HEK293 (cell line): ENCODE data around the gene MNX1.

Experiments used
- CTCF ChIA-PET: fragments of 350-600 bp; formaldehyde crosslinking; extraction: SDS; loops from one replicate; lab custom pipeline; 2021; ENCODE audit warnings: antibody characterized with exemption; lab: Yijun Ruan, JAX
- POLR2A ChIA-PET: fragments of 300-600 bp; formaldehyde crosslinking; extraction: SDS; loops from one replicate; lab custom pipeline; 2020; ENCODE audit warnings: antibody characterized with exemption, inconsistent platforms; lab: Yijun Ruan, JAX
- H3K27ac ChIP-seq: fragments of 200-500 bp; sonication (Bioruptor generic); 2 replicates; pipeline ENCODE4 v1.5.1; 2014; ENCODE audit warnings: low read depth, low read length, control low read depth, inconsistent platforms; ENCODE audit errors: extremely low read depth
- H3K36me3 ChIP-seq, 2 experiments: fragments of 200-500 bp in 1 of 2; sonication (Bioruptor generic) in 1 of 2; 1 replicate in 1 of 2; 2 replicates in 1 of 2; pipeline ENCODE4 v1.5.1; 2014 to 2017; ENCODE audit warnings: inconsistent platforms in 2 of 2, low read length in 2 of 2; ENCODE audit not compliant: control insufficient read depth in 2 of 2, insufficient read depth in 1 of 2
- H3K4me1 ChIP-seq: fragments of 200-500 bp; sonication (Bioruptor generic); 2 replicates; pipeline ENCODE4 v1.5.1; 2014; ENCODE audit warnings: mild to moderate bottlenecking, low read length, inconsistent platforms; ENCODE audit not compliant: control insufficient read depth, insufficient read depth
- H3K4me3 ChIP-seq: 2 replicates; pipeline ENCODE4 v1.5.1; 2011; ENCODE audit warnings: low read depth, mild to moderate bottlenecking, control low read depth, low read length, moderate library complexity
- H3K9me3 ChIP-seq: fragments of 200-500 bp; sonication (Bioruptor generic); 2 replicates; pipeline ENCODE4 v1.5.1; 2014; ENCODE audit warnings: low read depth, low read length, inconsistent platforms; ENCODE audit not compliant: control insufficient read depth, insufficient read depth
- GLI2 ChIP-seq: fragments of 450-650 bp; formaldehyde crosslinking; IDR thresholded peaks from 2 replicates; pipeline ENCODE4; 2017; ENCODE audit warnings: missing biosample characterization, missing genetic modification characterization, low read depth, borderline replicate concordance
- GLIS1 ChIP-seq: fragments of 450-650 bp; formaldehyde crosslinking; IDR thresholded peaks from 2 replicates; pipeline ENCODE4 v1.5.1; 2016; ENCODE audit warnings: missing biosample characterization, missing genetic modification characterization
- IKZF3 ChIP-seq: fragments of 450-650 bp; IDR thresholded peaks from 2 replicates; pipeline ENCODE4 v1.5.0; 2018; ENCODE audit warnings: missing biosample characterization, mild to moderate bottlenecking, missing genetic modification characterization, moderate library complexity
- KLF7 ChIP-seq: fragments of 450-650 bp; formaldehyde crosslinking; IDR thresholded peaks from 2 replicates; pipeline ENCODE4 v1.5.1; 2016; ENCODE audit warnings: missing biosample characterization, missing genetic modification characterization, borderline replicate concordance
- OVOL3 ChIP-seq: fragments of 450-650 bp; formaldehyde crosslinking; IDR thresholded peaks from 2 replicates; pipeline ENCODE4 v1.5.1; 2016; ENCODE audit warnings: missing biosample characterization, missing genetic modification characterization
- SCRT2 ChIP-seq: fragments of 450-650 bp; formaldehyde crosslinking; IDR thresholded peaks from 2 replicates; pipeline ENCODE4 v1.5.1; 2016; ENCODE audit warnings: missing biosample characterization, missing genetic modification characterization
- ZBTB26 ChIP-seq: fragments of 450-650 bp; formaldehyde crosslinking; optimal IDR thresholded peaks from 2 replicates; pipeline ENCODE3; 2016; ENCODE audit warnings: missing biosample characterization, mild to moderate bottlenecking, missing genetic modification characterization
- ZEB2 ChIP-seq: fragments of 450-650 bp; formaldehyde crosslinking; IDR thresholded peaks from 2 replicates; pipeline ENCODE4 v1.5.1; 2016; ENCODE audit warnings: missing biosample characterization, missing genetic modification characterization
- ZIC2 ChIP-seq: fragments of 450-650 bp; formaldehyde crosslinking; IDR thresholded peaks from 2 replicates; pipeline ENCODE4 v1.5.1; 2016; ENCODE audit warnings: missing biosample characterization, missing genetic modification characterization
- ZNF10 ChIP-seq: fragments of 450-650 bp; formaldehyde crosslinking; IDR thresholded peaks from 2 replicates; pipeline ENCODE4 v1.5.1; 2017; ENCODE audit warnings: missing biosample characterization, missing genetic modification characterization
- ZNF112 ChIP-seq: fragments of 450-650 bp; formaldehyde crosslinking; IDR thresholded peaks from 2 replicates; pipeline ENCODE4 v1.5.0; 2017; ENCODE audit warnings: missing biosample characterization, missing genetic modification characterization
- ZNF114 ChIP-seq: fragments of 450-650 bp; formaldehyde crosslinking; IDR thresholded peaks from 2 replicates; pipeline ENCODE4 v1.5.0; 2017; ENCODE audit warnings: missing biosample characterization, missing genetic modification characterization
- ZNF121 ChIP-seq: fragments of 450-650 bp; formaldehyde crosslinking; IDR thresholded peaks from 2 replicates; pipeline ENCODE4 v1.5.1; 2016; ENCODE audit warnings: missing biosample characterization, missing genetic modification characterization
- ZNF133 ChIP-seq: fragments of 450-650 bp; formaldehyde crosslinking; IDR thresholded peaks from 2 replicates; pipeline ENCODE4 v1.5.1; 2016; ENCODE audit warnings: missing biosample characterization, missing genetic modification characterization
- ZNF214 ChIP-seq: fragments of 450-650 bp; formaldehyde crosslinking; IDR thresholded peaks from 2 replicates; pipeline ENCODE4 v1.5.1; 2017; ENCODE audit warnings: missing biosample characterization, mild to moderate bottlenecking, missing genetic modification characterization, borderline replicate concordance
- ZNF266 ChIP-seq: fragments of 450-650 bp; formaldehyde crosslinking; IDR thresholded peaks from 2 replicates; pipeline ENCODE4 v1.5.1; 2016; ENCODE audit warnings: missing biosample characterization, missing genetic modification characterization, low read depth
- ZNF354C ChIP-seq: fragments of 450-650 bp; formaldehyde crosslinking; IDR thresholded peaks from 2 replicates; pipeline ENCODE4 v1.5.1; 2016; ENCODE audit warnings: missing biosample characterization, missing genetic modification characterization, low read depth, borderline replicate concordance
- ZNF394 ChIP-seq: fragments of 450-650 bp; formaldehyde crosslinking; IDR thresholded peaks from 2 replicates; pipeline ENCODE4 v1.5.1; 2016; ENCODE audit warnings: missing biosample characterization, missing genetic modification characterization, mild to moderate bottlenecking, moderate library complexity, borderline replicate concordance
- ZNF426 ChIP-seq: fragments of 450-650 bp; formaldehyde crosslinking; IDR thresholded peaks from 2 replicates; pipeline ENCODE4 v1.5.1; 2017; ENCODE audit warnings: missing biosample characterization, missing genetic modification characterization, mild to moderate bottlenecking, inconsistent platforms, moderate library complexity
- ZNF521 ChIP-seq: fragments of 450-650 bp; formaldehyde crosslinking; IDR thresholded peaks from 2 replicates; pipeline ENCODE4 v1.5.1; 2017; ENCODE audit warnings: missing biosample characterization, mild to moderate bottlenecking, missing genetic modification characterization
- ZNF580 ChIP-seq: fragments of 450-650 bp; formaldehyde crosslinking; IDR thresholded peaks from 2 replicates; pipeline ENCODE4 v1.5.1; 2016; ENCODE audit warnings: missing biosample characterization, missing genetic modification characterization
- ZNF621 ChIP-seq: fragments of 450-650 bp; formaldehyde crosslinking; IDR thresholded peaks from 2 replicates; pipeline ENCODE4 v1.5.1; 2017; ENCODE audit warnings: missing biosample characterization, missing genetic modification characterization
- ZNF658 ChIP-seq: fragments of 450-650 bp; formaldehyde crosslinking; IDR thresholded peaks from 2 replicates; pipeline ENCODE4; 2016; ENCODE audit warnings: missing biosample characterization, missing genetic modification characterization
- TF ChIP-seq, protein P1 (sequence below): fragments of 450-650 bp; formaldehyde crosslinking; IDR thresholded peaks from 2 replicates; pipeline ENCODE4 v1.5.1; 2017; ENCODE audit warnings: missing biosample characterization, missing genetic modification characterization
- TF ChIP-seq, protein P2 (sequence below): fragments of 450-650 bp; formaldehyde crosslinking; IDR thresholded peaks from 2 replicates; pipeline ENCODE4 v1.5.1; 2016; ENCODE audit warnings: missing biosample characterization, missing genetic modification characterization
- TF ChIP-seq, protein P3 (sequence below): fragments of 450-650 bp; formaldehyde crosslinking; IDR thresholded peaks from 2 replicates; pipeline ENCODE4 v1.5.1; 2016; ENCODE audit warnings: missing biosample characterization, missing genetic modification characterization, borderline replicate concordance

MNX1 gene

DNA sequence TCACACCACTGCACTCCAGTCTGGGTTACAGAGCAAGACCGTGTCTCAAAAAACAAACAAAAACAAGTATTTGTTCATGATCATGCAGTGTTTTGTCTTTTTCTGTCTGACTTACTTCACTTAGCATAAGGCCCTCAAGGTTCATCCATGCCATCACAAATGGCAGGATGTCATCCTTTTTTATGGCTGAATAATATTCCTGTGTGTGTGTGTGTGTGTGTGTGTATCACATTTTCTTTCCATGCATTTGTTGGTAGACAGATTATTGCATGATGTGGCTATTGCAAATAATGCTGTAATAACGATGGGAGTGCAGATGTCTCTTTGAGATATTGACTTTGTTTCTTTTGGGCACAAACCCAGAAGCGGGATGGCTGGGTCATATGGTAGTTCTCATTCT lies 14.3 kb upstream of the MNX1 start (continued):
- TF ChIP-seq, protein P1, sequence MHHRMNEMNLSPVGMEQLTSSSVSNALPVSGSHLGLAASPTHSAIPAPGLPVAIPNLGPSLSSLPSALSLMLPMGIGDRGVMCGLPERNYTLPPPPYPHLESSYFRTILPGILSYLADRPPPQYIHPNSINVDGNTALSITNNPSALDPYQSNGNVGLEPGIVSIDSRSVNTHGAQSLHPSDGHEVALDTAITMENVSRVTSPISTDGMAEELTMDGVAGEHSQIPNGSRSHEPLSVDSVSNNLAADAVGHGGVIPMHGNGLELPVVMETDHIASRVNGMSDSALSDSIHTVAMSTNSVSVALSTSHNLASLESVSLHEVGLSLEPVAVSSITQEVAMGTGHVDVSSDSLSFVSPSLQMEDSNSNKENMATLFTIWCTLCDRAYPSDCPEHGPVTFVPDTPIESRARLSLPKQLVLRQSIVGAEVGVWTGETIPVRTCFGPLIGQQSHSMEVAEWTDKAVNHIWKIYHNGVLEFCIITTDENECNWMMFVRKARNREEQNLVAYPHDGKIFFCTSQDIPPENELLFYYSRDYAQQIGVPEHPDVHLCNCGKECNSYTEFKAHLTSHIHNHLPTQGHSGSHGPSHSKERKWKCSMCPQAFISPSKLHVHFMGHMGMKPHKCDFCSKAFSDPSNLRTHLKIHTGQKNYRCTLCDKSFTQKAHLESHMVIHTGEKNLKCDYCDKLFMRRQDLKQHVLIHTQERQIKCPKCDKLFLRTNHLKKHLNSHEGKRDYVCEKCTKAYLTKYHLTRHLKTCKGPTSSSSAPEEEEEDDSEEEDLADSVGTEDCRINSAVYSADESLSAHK = no peak
- TF ChIP-seq ZNF580 (tag by site-specific recombination) (peak; percentile 67), IKZF3 (tag by site-specific recombination) (no peak), ZBTB26 (tag by site-specific recombination) (no peak), ZNF121 (no peak), ZNF394 (tag by site-specific recombination) (no peak), ZNF266 (tag by site-specific recombination) (no peak), OVOL3 (no peak)

DNA sequence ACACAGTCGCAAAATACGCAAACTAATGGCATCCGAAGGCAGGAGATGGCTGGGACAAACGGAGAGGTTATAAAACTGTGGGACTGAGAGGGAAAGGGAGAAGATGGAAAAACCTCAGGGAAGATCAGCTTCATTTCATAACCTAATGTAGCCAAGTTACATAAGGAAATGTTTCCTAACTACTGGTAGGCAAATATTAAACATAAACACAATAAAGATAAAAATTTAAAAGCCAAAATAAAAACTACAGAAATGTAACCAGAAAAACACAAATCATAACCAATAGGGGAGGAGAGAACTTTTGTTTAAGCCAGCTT lies 13.1 kb upstream of the MNX1 start:
- Histone ChIP-seq H3K36me3 (no peaks in the 10 kb centered on the region), H3K9me3 (no peaks in the 10 kb centered on the region), H3K4me3 (no peak overlapping the region), H3K4me1 (no peaks in the 10 kb centered on the region), H3K27ac (no peak overlapping the region)
- ChIA-PET POLR2A (interaction anchor here (0.6 kb wide), 1 partner anchor 74 kb away, joined by 3 read pairs; the partner anchor contains the start of gene NOM1), CTCF (no interaction called here)
- TF ChIP-seq KLF7 (no peak), GLI2 (tag by site-specific recombination) (no peak), ZNF133 (no peak), ZNF621 (tag by site-specific recombination) (no peak), ZNF521 (no peak), ZEB2 (no peak), ZNF112 (tag by site-specific recombination) (no peak), ZNF658 (tag by site-specific recombination) (no peak), ZNF354C (tag by site-specific recombination) (no peak), SCRT2 (no peak)
- TF ChIP-seq, protein P2, sequence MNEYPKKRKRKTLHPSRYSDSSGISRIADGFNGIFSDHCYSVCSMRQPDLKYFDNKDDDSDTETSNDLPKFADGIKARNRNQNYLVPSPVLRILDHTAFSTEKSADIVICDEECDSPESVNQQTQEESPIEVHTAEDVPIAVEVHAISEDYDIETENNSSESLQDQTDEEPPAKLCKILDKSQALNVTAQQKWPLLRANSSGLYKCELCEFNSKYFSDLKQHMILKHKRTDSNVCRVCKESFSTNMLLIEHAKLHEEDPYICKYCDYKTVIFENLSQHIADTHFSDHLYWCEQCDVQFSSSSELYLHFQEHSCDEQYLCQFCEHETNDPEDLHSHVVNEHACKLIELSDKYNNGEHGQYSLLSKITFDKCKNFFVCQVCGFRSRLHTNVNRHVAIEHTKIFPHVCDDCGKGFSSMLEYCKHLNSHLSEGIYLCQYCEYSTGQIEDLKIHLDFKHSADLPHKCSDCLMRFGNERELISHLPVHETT (tag by site-specific recombination) = no peak

- POLR2A ChIA-PET = no interaction called here
- no peaks in the 10 kb centered on the region for H3K4me1 ChIP-seq
Measured at GRCh38 chr7:157022681-157023588, 12.5 kb upstream of the MNX1 start.

More at GRCh38 chr7:157022681-157023588, 12.5 kb upstream of the MNX1 start:
- no peak overlapping the region for H3K27ac ChIP-seq
- TF ChIP-seq ZNF426 (tag by site-specific recombination) = no peak
- TF ChIP-seq GLIS1 (tag by site-specific recombination) = no peak
- TF ChIP-seq ZNF114 (tag by site-specific recombination) = no peak
- no peak for TF ChIP-seq ZNF10
- TF ChIP-seq, protein P3, sequence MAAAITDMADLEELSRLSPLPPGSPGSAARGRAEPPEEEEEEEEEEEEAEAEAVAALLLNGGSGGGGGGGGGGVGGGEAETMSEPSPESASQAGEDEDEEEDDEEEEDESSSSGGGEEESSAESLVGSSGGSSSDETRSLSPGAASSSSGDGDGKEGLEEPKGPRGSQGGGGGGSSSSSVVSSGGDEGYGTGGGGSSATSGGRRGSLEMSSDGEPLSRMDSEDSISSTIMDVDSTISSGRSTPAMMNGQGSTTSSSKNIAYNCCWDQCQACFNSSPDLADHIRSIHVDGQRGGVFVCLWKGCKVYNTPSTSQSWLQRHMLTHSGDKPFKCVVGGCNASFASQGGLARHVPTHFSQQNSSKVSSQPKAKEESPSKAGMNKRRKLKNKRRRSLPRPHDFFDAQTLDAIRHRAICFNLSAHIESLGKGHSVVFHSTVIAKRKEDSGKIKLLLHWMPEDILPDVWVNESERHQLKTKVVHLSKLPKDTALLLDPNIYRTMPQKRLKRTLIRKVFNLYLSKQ (tag by site-specific recombination) = no peak
- no peak for TF ChIP-seq ZNF394 (tag by site-specific recombination)
- peak; percentile 47; the same call in 1 of the 2 replicates for TF ChIP-seq ZIC2 (tag by site-specific recombination)
- no peak for TF ChIP-seq ZNF214 (tag by site-specific recombination)
- TF ChIP-seq, all 188 proteins: peak for 1
- no peaks in the 10 kb centered on the region for H3K9me3 ChIP-seq
- CTCF ChIA-PET = no interaction called here
- H3K4me3 ChIP-seq = no peak overlapping the region
- H3K36me3 ChIP-seq = no peaks in the 10 kb centered on the region
